Measurements from ENCODE around the gene TTLL11. TPM values are rescaled to one million over a fixed set of nuclear protein-coding genes. Genes with fewer than 3 reads are reported as not detected.

TTLL11 gene
- polyA plus RNA-seq, 1 donor (not counting 4 experiments of a cell fraction or from before 2014, with no cell fraction given), result 8.0 TPM

- FAIRE-seq, result no peak
- dilution Hi-C loops (cut with MboI; ENCODE audit: extremely low pct_ligation_motif_present, low sequenced_read_pairs), result no loop called here
- TF ChIP-seq EZH2 (IDR thresholded peaks at IDR 0.05; ENCODE audit: low read length) (no peak), CTCF (optimal IDR thresholded peaks at IDR 0.05 in 1 of 3, IDR thresholded peaks at IDR 0.05 in 1 of 3, conservative IDR thresholded peaks at IDR 0.05 in 1 of 3; ENCODE audit: extremely low read depth in 1 of 3, insufficient read depth in 2 of 3, low read length in 3 of 3) (no peak)
Observed at GRCh38 chr9:122100756-122101155, 7.6 kb upstream of the TTLL11 start.

GRCh38 chr9:122099271-122099869, 6.3 kb upstream of the TTLL11 start:
- Histone ChIP-seq H3K4me3 (ENCODE audit: control insufficient read depth in 2 of 3, extremely low read depth in 1 of 3, insufficient read depth in 2 of 3, low read depth in 1 of 3, low read length in 3 of 3) (peak overlapping the region in 1 of 3 experiments; percentile 34), H3K4me2 (ENCODE audit: control insufficient read depth, extremely low read depth, insufficient read depth, low read depth, low read length) (peak overlapping the region; percentile 49), H3K4me1 (ENCODE audit: control insufficient read depth, extremely low read depth, insufficient read depth, low read length) (no peaks in the 10 kb centered on the region), H3K27me3 (ENCODE audit: control insufficient read depth, extremely low read depth, insufficient read depth, low read length) (no peaks in the 10 kb centered on the region), H3K9me1 (ENCODE audit: control insufficient read depth, extremely low read depth, insufficient read depth, low read length) (no peaks in the 10 kb centered on the region), H4K20me1 (ENCODE audit: control insufficient read depth, extremely low read depth, insufficient read depth, low read length) (no peaks in the 10 kb centered on the region), H3K36me3 (ENCODE audit: control insufficient read depth in 2 of 2, extremely low read depth in 1 of 2, insufficient read depth in 2 of 2, low read length in 2 of 2) (no peaks in the 10 kb centered on the region), H3K79me2 (ENCODE audit: control insufficient read depth, insufficient read depth, low read length) (no peaks in the 10 kb centered on the region), H3K27ac (ENCODE audit: control insufficient read depth, insufficient read depth, low read length) (no peak overlapping the region), H2AFZ (ENCODE audit: control insufficient read depth, low read length) (no peak overlapping the region), H3K9me3 (ENCODE audit: control insufficient read depth, low read depth, low read length) (no peaks in the 10 kb centered on the region), H3K9ac (ENCODE audit: control insufficient read depth, extremely low read depth, insufficient read depth, low read length) (no peak overlapping the region)
- DNase-seq (ENCODE audit: low read depth, low spot score) (no peak), FAIRE-seq (peak; percentile 9)
- dilution Hi-C loops (cut with MboI; ENCODE audit: extremely low pct_ligation_motif_present, low sequenced_read_pairs), result no loop called here
- TF ChIP-seq EZH2 (IDR thresholded peaks at IDR 0.05; ENCODE audit: low read length) (no peak), CTCF (optimal IDR thresholded peaks at IDR 0.05 in 1 of 3, IDR thresholded peaks at IDR 0.05 in 1 of 3, conservative IDR thresholded peaks at IDR 0.05 in 1 of 3; ENCODE audit: extremely low read depth in 1 of 3, insufficient read depth in 2 of 3, low read length in 3 of 3) (peak; percentile 75 to 86 (median 75))

More at GRCh38 chr9:122100756-122101155, 7.6 kb upstream of the TTLL11 start:
- no peak overlapping the region for H3K4me2 ChIP-seq (ENCODE audit: control insufficient read depth, extremely low read depth, insufficient read depth, low read depth, low read length)
- H3K4me1 ChIP-seq (ENCODE audit: control insufficient read depth, extremely low read depth, insufficient read depth, low read length), result no peaks in the 10 kb centered on the region
- no peak overlapping the region for H2AFZ ChIP-seq (ENCODE audit: control insufficient read depth, low read length)
- no peak for DNase-seq (ENCODE audit: low read depth, low spot score)
- no peaks in the 10 kb centered on the region for H3K9me3 ChIP-seq (ENCODE audit: control insufficient read depth, low read depth, low read length)
- no peaks in the 10 kb centered on the region for H4K20me1 ChIP-seq (ENCODE audit: control insufficient read depth, extremely low read depth, insufficient read depth, low read length)
- H3K79me2 ChIP-seq (ENCODE audit: control insufficient read depth, insufficient read depth, low read length), result no peaks in the 10 kb centered on the region
- H3K4me3 ChIP-seq (ENCODE audit: control insufficient read depth in 2 of 3, extremely low read depth in 1 of 3, insufficient read depth in 2 of 3, low read depth in 1 of 3, low read length in 3 of 3), result no peak overlapping the region
- H3K36me3 ChIP-seq (ENCODE audit: control insufficient read depth in 2 of 2, extremely low read depth in 1 of 2, insufficient read depth in 2 of 2, low read length in 2 of 2), result no peaks in the 10 kb centered on the region
- H3K9ac ChIP-seq (ENCODE audit: control insufficient read depth, extremely low read depth, insufficient read depth, low read length), result no peak overlapping the region
- H3K27ac ChIP-seq (ENCODE audit: control insufficient read depth, insufficient read depth, low read length), result no peak overlapping the region
- no peaks in the 10 kb centered on the region for H3K9me1 ChIP-seq (ENCODE audit: control insufficient read depth, extremely low read depth, insufficient read depth, low read length)
- H3K27me3 ChIP-seq (ENCODE audit: control insufficient read depth, extremely low read depth, insufficient read depth, low read length), result no peaks in the 10 kb centered on the region

Measured in keratinocyte (primary cell).